B cell (primary cell): ENCODE results near the gene RUVBL1. TPM values are rescaled to one million over a fixed set of nuclear protein-coding genes. Genes with fewer than 3 reads are reported as not detected.
A peak's percentile ranks its signal among the peaks of the same experiment; 100 is the strongest.

ENCODE experiments used
- ATAC-seq: fragments of 200-7000 bp; cut with Tn5 transposase; one replicate; pipeline ENCODE4 v1.10.0; 2021; ENCODE audit warnings: low read depth, mild to moderate bottlenecking, moderate number of reproducible peaks, moderate library complexity
- CTCF ChIA-PET: fragments of 350-600 bp; sonication (Branson Sonifier 250); formaldehyde crosslinking; loops from one replicate; lab custom pipeline; 2021; ENCODE audit warnings: antibody characterized with exemption, inconsistent platforms; lab: Charles Lee
- POLR2A ChIA-PET: fragments of 350-600 bp; sonication (Branson Sonifier 250); formaldehyde crosslinking; loops from one replicate; lab custom pipeline; 2021; ENCODE audit warnings: antibody characterized with exemption; lab: Charles Lee
- DNase-seq: peaks from one replicate; pipeline ENCODE4 v3.0.0; 2013
- H2AFZ ChIP-seq: 2 replicates; pipeline ENCODE4 v1.6.1; 2012; ENCODE audit warnings: mild to moderate bottlenecking, low read depth, low read length; ENCODE audit not compliant: insufficient read depth, poor library complexity, severe bottlenecking
- H3K27ac ChIP-seq, 2 donors: 1 replicate in 1 of 2; 2 replicates in 1 of 2; pipeline ENCODE4 v1.5.1; 2012 to 2013; ENCODE audit warnings: low read length in 2 of 2, mild to moderate bottlenecking in 2 of 2, moderate library complexity in 1 of 2
- H3K27me3 ChIP-seq, 4 experiments: fragments of 200-600 bp in 1 of 4; sonication (generic) in 1 of 4; replicated peaks in 1 of 4; 1 replicate in 2 of 4; 2 replicates in 2 of 4; pipeline versions ENCODE4 v1.6.1 to v1.7.0; 2013 to 2016; ENCODE audit warnings: low read length in 3 of 4, mild to moderate bottlenecking in 2 of 4, mixed read lengths in 1 of 4, moderate library complexity in 1 of 4; ENCODE audit not compliant: insufficient read depth in 4 of 4, control insufficient read depth in 3 of 4; ENCODE audit errors: control extremely low read depth in 1 of 4
- H3K36me3 ChIP-seq, 2 experiments: replicated peaks in 1 of 2; 1 replicate in 1 of 2; 2 replicates in 1 of 2; pipeline versions ENCODE4 v1.6.1 to v1.7.1; 2013; ENCODE audit warnings: low read length in 1 of 2; ENCODE audit not compliant: insufficient read depth in 2 of 2, control insufficient read depth in 1 of 2; ENCODE audit errors: control extremely low read depth in 1 of 2, extremely low read depth in 1 of 2
- H3K4me1 ChIP-seq, 2 donors: fragments of 200-600 bp in 1 of 2; sonication (generic) in 1 of 2; 1 replicate in 1 of 2; 2 replicates in 1 of 2; pipeline versions ENCODE4 v1.5.1 to v1.6.1; 2013 to 2017; ENCODE audit warnings: low read length in 2 of 2; ENCODE audit not compliant: control insufficient read depth in 2 of 2, insufficient read depth in 2 of 2
- H3K4me2 ChIP-seq: replicated peaks from 2 replicates; pipeline ENCODE3; 2012; ENCODE audit warnings: mild to moderate bottlenecking, low read depth, low read length; ENCODE audit not compliant: poor library complexity, severe bottlenecking
- H3K4me3 ChIP-seq, 5 experiments: fragments of 200-600 bp in 1 of 5; sonication (generic) in 1 of 5; 1 replicate in 3 of 5; 2 replicates in 2 of 5; pipeline versions ENCODE4 v1.5.1 to v1.7.0; 2011 to 2016; ENCODE audit warnings: low read length in 4 of 5, mild to moderate bottlenecking in 4 of 5, low read depth in 2 of 5, control low read depth in 1 of 5, moderate library complexity in 1 of 5; ENCODE audit not compliant: insufficient read depth in 1 of 5; ENCODE audit errors: control extremely low read depth in 1 of 5, extremely low read depth in 1 of 5
- H3K79me2 ChIP-seq: fragments of 200-600 bp; sonication (generic); one replicate; pipeline ENCODE4 v1.6.0; 2016; ENCODE audit warnings: low read length; ENCODE audit not compliant: control insufficient read depth, insufficient read depth
- H3K9ac ChIP-seq: fragments of 200-600 bp; sonication (generic); 2 replicates; pipeline ENCODE4 v1.6.1; 2017; ENCODE audit warnings: mild to moderate bottlenecking, low read length, moderate library complexity
- H3K9me3 ChIP-seq, 3 donors: one replicate each; pipeline versions ENCODE4 v1.6.1 to v1.7.1; 2013; ENCODE audit warnings: low read length in 2 of 3; ENCODE audit not compliant: control insufficient read depth in 2 of 3, insufficient read depth in 1 of 3; ENCODE audit errors: control extremely low read depth in 1 of 3
- H4K20me1 ChIP-seq: 2 replicates; pipeline ENCODE4 v1.6.0; 2012; ENCODE audit warnings: mild to moderate bottlenecking, low read length; ENCODE audit not compliant: insufficient read depth, control insufficient read depth, poor library complexity, severe bottlenecking
- H3K27ac Mint-ChIP-seq: one replicate; pipeline ENCODE4 v1.8.0; 2021; ENCODE audit warnings: mixed read lengths
- H3K27me3 Mint-ChIP-seq: one replicate; pipeline ENCODE4 v1.8.0; 2021; ENCODE audit warnings: mixed read lengths
- H3K4me1 Mint-ChIP-seq: one replicate; pipeline ENCODE4 v1.8.0; 2021; ENCODE audit warnings: mixed read lengths
- H3K4me3 Mint-ChIP-seq: one replicate; pipeline ENCODE4 v1.8.0; 2021; ENCODE audit warnings: mixed read lengths
- H3K9me3 Mint-ChIP-seq: one replicate; pipeline ENCODE4 v1.8.0; 2022; ENCODE audit warnings: mixed read lengths; ENCODE audit not compliant: insufficient read depth
- CTCF ChIP-seq: fragments of 200-600 bp; IDR thresholded peaks from one replicate; pipeline ENCODE4 v1.8.0; 2022; ENCODE audit warnings: antibody characterized with exemption, mild to moderate bottlenecking
- EZH2 ChIP-seq: IDR thresholded peaks from 2 replicates; pipeline ENCODE4 v1.6.1; 2012; ENCODE audit warnings: borderline replicate concordance, low read depth, mild to moderate bottlenecking, moderate library complexity, low read length; ENCODE audit not compliant: insufficient read depth, poor library complexity, severe bottlenecking
- WGBS: methylation state at CpG from one replicate; pipeline ENCODE4 v1.1.5; 2013; ENCODE audit warnings: missing lambda C conversion rate; ENCODE audit not compliant: insufficient coverage; 5-methylcytosine and 5-hydroxymethylcytosine counted together
- intact Hi-C: fragments of 100-400 bp; cut with micrococcal nuclease; formaldehyde crosslinking; loops from one replicate; pipeline ENCODE4 v1.10.0; 2022
- polyA plus RNA-seq: library from polyadenylated mRNA; depleted of rRNA; stranded (reverse); fragments of >200 nt; gene quantifications from 2 replicates; pipeline ENCODE4 v1.2.3, GENCODE V29; 2012
- total RNA-seq, 2 donors: library from RNA; stranded (reverse); fragments of 120-200 nt in 1 of 2; gene quantifications; 1 replicate in 1 of 2; 2 replicates in 1 of 2; pipeline versions ENCODE4 v1.2.3 to v1.2.4, GENCODE V29; 2013 to 2022

The RUVBL1 gene
- total and polyA plus RNA-seq, 2 donors (not counting 1 experiment from before 2014, with no cell fraction given): 20.4 to 20.5 TPM

- peak; percentile 65 for DNase-seq
- CTCF ChIA-PET: interaction anchor here (0.7 to 1.0 kb wide), 2 partner anchors 9 to 718 kb away, joined by 3 read pairs; no protein-coding TSS in a partner anchor
These were observed 46.4 kb downstream of the RUVBL1 start for GRCh38 chr3:128077202-128077624.

More at GRCh38 chr3:128077202-128077624, 46.4 kb downstream of the RUVBL1 start:
- Histone ChIP-seq H3K4me2 (peak overlapping the region; percentile 97), H3K27ac (no peak overlapping the region), H3K9me3 (peaks cover 0 to 3% (median 0%) of the 10 kb centered on the region in 3 donors), H3K4me1 (peaks cover 17 to 26% of the 10 kb centered on the region in 2 donors), H3K4me3 (peak overlapping the region in 4 of 5 experiments; percentile 29 to 65 (median 62)), H3K27me3 (peaks cover 0 to 8% (median 1%) of the 10 kb centered on the region in 4 experiments), H3K36me3 (peaks cover 0 to 19% of the 10 kb centered on the region in 2 experiments), H3K79me2 (no peaks in the 10 kb centered on the region), H4K20me1 (peaks cover 5% of the 10 kb centered on the region), H2AFZ (peak overlapping the region; percentile 69), H3K9ac (peak overlapping the region; percentile 72)
- Mint-ChIP-seq H3K27me3 (no peaks in the 10 kb centered on the region), H3K4me3 (peak overlapping the region; percentile 78), H3K9me3 (no peaks in the 10 kb centered on the region), H3K27ac (peak overlapping the region; percentile 37), H3K4me1 (peaks cover 17% of the 10 kb centered on the region)
- POLR2A ChIA-PET: no interaction called here
- intact Hi-C loops: loop anchor here (2.0 kb wide), 1 partner anchor 76 kb away; the partner anchor contains the start of gene EEFSEC
- peak; percentile 29 for ATAC-seq
- TF ChIP-seq EZH2: no peak
- TF ChIP-seq CTCF: no peak
- 5% methylated on average over 8 of the region's 11 CpGs for WGBS
